Keratinocyte (primary cell): ENCODE data around the gene PKHD1. TPM values are rescaled to one million over a fixed set of nuclear protein-coding genes. Genes with fewer than 3 reads are reported as not detected.

ENCODE experiments used
- DNase-seq: peaks from one replicate; pipeline ENCODE4 v3.0.0-alpha.2; 2011; ENCODE audit warnings: low read depth, missing footprints, low spot score
- FAIRE-seq: peaks from 2 replicates; lab custom pipeline; 2011; peaks lifted over from hg19 to GRCh38; lab: Jason Lieb, UNC
- H2AFZ ChIP-seq: 2 replicates; pipeline ENCODE4 v1.6.0; 2012; ENCODE audit warnings: low read length, control low read depth, inconsistent platforms; ENCODE audit not compliant: control insufficient read depth
- H3K27ac ChIP-seq: 2 replicates; pipeline ENCODE4 v1.5.1; 2011; ENCODE audit warnings: low read length; ENCODE audit not compliant: control insufficient read depth, insufficient read depth
- H3K27me3 ChIP-seq: 3 replicates; pipeline ENCODE4 v1.6.0; 2011; ENCODE audit warnings: low read length; ENCODE audit not compliant: control insufficient read depth, insufficient read depth; ENCODE audit errors: extremely low read depth
- H3K36me3 ChIP-seq, 2 experiments: 2 replicates in 1 of 2; 3 replicates in 1 of 2; pipeline ENCODE4 v1.5.1; 2011; ENCODE audit warnings: low read length in 2 of 2, mild to moderate bottlenecking in 1 of 2; ENCODE audit not compliant: control insufficient read depth in 2 of 2, insufficient read depth in 2 of 2; ENCODE audit errors: extremely low read depth in 1 of 2
- H3K4me1 ChIP-seq: 3 replicates; pipeline ENCODE4 v1.5.1; 2011; ENCODE audit warnings: low read length; ENCODE audit not compliant: control insufficient read depth, insufficient read depth; ENCODE audit errors: extremely low read depth
- H3K4me2 ChIP-seq: 3 replicates; pipeline ENCODE4 v1.6.0; 2011; ENCODE audit warnings: low read depth, low read length; ENCODE audit not compliant: control insufficient read depth, insufficient read depth; ENCODE audit errors: extremely low read depth
- H3K4me3 ChIP-seq, 3 experiments: fragments of 200-600 bp in 1 of 3; sonication (generic) in 1 of 3; 2 replicates in 2 of 3; 3 replicates in 1 of 3; pipeline ENCODE4 v1.5.1; 2011 to 2016; ENCODE audit warnings: low read length in 3 of 3, mild to moderate bottlenecking in 3 of 3, control low read depth in 2 of 3, inconsistent platforms in 1 of 3, low read depth in 1 of 3, mixed read lengths in 1 of 3, mixed run types in 1 of 3, moderate library complexity in 1 of 3; ENCODE audit not compliant: control insufficient read depth in 2 of 3, insufficient read depth in 2 of 3; ENCODE audit errors: extremely low read depth in 1 of 3
- H3K79me2 ChIP-seq: 2 replicates; pipeline ENCODE4 v1.6.0; 2012; ENCODE audit warnings: low read length; ENCODE audit not compliant: control insufficient read depth, insufficient read depth
- H3K9ac ChIP-seq: 3 replicates; pipeline ENCODE4 v1.6.0; 2011; ENCODE audit warnings: low read length; ENCODE audit not compliant: control insufficient read depth, insufficient read depth; ENCODE audit errors: extremely low read depth
- H3K9me1 ChIP-seq: 3 replicates; pipeline ENCODE4 v1.6.0; 2011; ENCODE audit warnings: low read length; ENCODE audit not compliant: control insufficient read depth, insufficient read depth; ENCODE audit errors: extremely low read depth
- H3K9me3 ChIP-seq: 2 replicates; pipeline ENCODE4 v1.5.1; 2012; ENCODE audit warnings: low read depth, low read length; ENCODE audit not compliant: control insufficient read depth
- H4K20me1 ChIP-seq: 3 replicates; pipeline ENCODE4 v1.6.0; 2011; ENCODE audit warnings: low read length; ENCODE audit not compliant: control insufficient read depth, insufficient read depth; ENCODE audit errors: extremely low read depth
- CTCF ChIP-seq, 3 experiments: IDR thresholded peaks in 1 of 3; conservative IDR thresholded peaks in 1 of 3; optimal IDR thresholded peaks in 1 of 3; 2 replicates in 2 of 3; 3 replicates in 1 of 3; pipeline versions ENCODE3 to v1.5.1; 2011; ENCODE audit warnings: low read length in 3 of 3, mild to moderate bottlenecking in 3 of 3, moderate library complexity in 2 of 3, control low read depth in 1 of 3, inconsistent platforms in 1 of 3; ENCODE audit not compliant: insufficient read depth in 2 of 3; ENCODE audit errors: extremely low read depth in 1 of 3
- EZH2 ChIP-seq: IDR thresholded peaks from one replicate; pipeline ENCODE4 v1.6.1; 2012; ENCODE audit warnings: inconsistent platforms, mild to moderate bottlenecking, low read length, moderate library complexity
- dilution Hi-C: fragments of 300-500 bp; cut with MboI; formaldehyde crosslinking; loops from one replicate; pipeline ENCODE4 v1.7.0; 2020; ENCODE audit warnings: low sequenced_read_pairs; ENCODE audit not compliant: extremely low pct_ligation_motif_present
- polyA plus RNA-seq, 5 experiments: library from polyadenylated mRNA; depleted of rRNA in 3 of 5; stranded (reverse) in 3 of 5; stranded (forward) in 1 of 5; unstranded in 1 of 5; fragments of >200 nt; gene quantifications; 1 replicate in 1 of 5; 2 replicates in 3 of 5; 3 replicates in 1 of 5; pipeline versions ENCODE4 v1.2.1 to v1.2.3, GENCODE V29; 2011 to 2012; ENCODE audit warnings: missing spikeins in 2 of 5, low read depth in 1 of 5, low replicate concordance in 1 of 5

Gene PKHD1
- polyA plus RNA-seq, 1 donor (not counting 4 experiments of a cell fraction or from before 2014, with no cell fraction given), result under 0.01 TPM

- H3K9me1 ChIP-seq, result no peaks in the 10 kb centered on the region
- H3K4me2 ChIP-seq, result no peak overlapping the region
- H3K27ac ChIP-seq, result no peak overlapping the region
- H4K20me1 ChIP-seq, result no peaks in the 10 kb centered on the region
- no peaks in the 10 kb centered on the region for H3K27me3 ChIP-seq
- H2AFZ ChIP-seq, result no peak overlapping the region
- no peak for TF ChIP-seq CTCF (optimal IDR thresholded peaks at IDR 0.05 in 1 of 3, IDR thresholded peaks at IDR 0.05 in 1 of 3, conservative IDR thresholded peaks at IDR 0.05 in 1 of 3; ENCODE audit: extremely low read depth in 1 of 3, insufficient read depth in 2 of 3, low read length in 3 of 3)
- TF ChIP-seq EZH2, result no peak
- no peaks in the 10 kb centered on the region for H3K9me3 ChIP-seq
- no peak for DNase-seq
- H3K4me1 ChIP-seq, result no peaks in the 10 kb centered on the region
- dilution Hi-C loops, result no loop called here
- no peak overlapping the region for H3K4me3 ChIP-seq
- no peak overlapping the region for H3K9ac ChIP-seq
- no peaks in the 10 kb centered on the region for H3K36me3 ChIP-seq
- FAIRE-seq, result no peak
- H3K79me2 ChIP-seq, result no peaks in the 10 kb centered on the region
Observed at GRCh38 chr6:51989789-51990188, 97.6 kb downstream of the PKHD1 start.

DNA sequence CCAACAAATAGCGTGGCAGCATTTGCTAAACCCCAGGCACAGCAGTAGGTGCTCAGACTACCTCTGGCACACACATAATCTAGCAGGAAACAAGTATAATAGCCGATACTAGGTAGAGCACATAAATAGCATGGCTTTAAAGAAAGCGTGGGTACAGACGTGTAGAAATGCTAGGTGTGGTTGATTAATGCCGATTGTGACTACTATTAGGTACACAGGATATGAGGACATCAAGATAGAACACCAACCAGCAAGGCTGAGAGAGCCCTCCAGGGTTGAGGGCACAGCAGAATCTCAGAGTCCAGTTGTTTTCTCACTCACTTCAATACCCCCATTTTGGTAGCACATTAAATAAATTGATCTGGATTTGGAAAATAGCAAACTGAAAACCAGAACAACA lies 100.5 kb downstream of the PKHD1 start:
- no peaks in the 10 kb centered on the region for H3K27me3 ChIP-seq
- H3K4me3 ChIP-seq, result no peak overlapping the region
- H3K9me1 ChIP-seq, result no peaks in the 10 kb centered on the region
- H3K9ac ChIP-seq, result no peak overlapping the region
- no peak overlapping the region for H3K4me2 ChIP-seq
- no peak overlapping the region for H3K27ac ChIP-seq
- dilution Hi-C loops, result no loop called here
- FAIRE-seq, result no peak
- H3K36me3 ChIP-seq, result no peaks in the 10 kb centered on the region
- TF ChIP-seq EZH2 (no peak), CTCF (optimal IDR thresholded peaks at IDR 0.05 in 1 of 3, IDR thresholded peaks at IDR 0.05 in 1 of 3, conservative IDR thresholded peaks at IDR 0.05 in 1 of 3; ENCODE audit: extremely low read depth in 1 of 3, insufficient read depth in 2 of 3, low read length in 3 of 3) (no peak)
- no peaks in the 10 kb centered on the region for H3K79me2 ChIP-seq
- H2AFZ ChIP-seq, result no peak overlapping the region
- H4K20me1 ChIP-seq, result no peaks in the 10 kb centered on the region
- no peak for DNase-seq
- H3K4me1 ChIP-seq, result no peaks in the 10 kb centered on the region
- H3K9me3 ChIP-seq, result no peaks in the 10 kb centered on the region
